Thyroid gland (tissue), 4 donors: ENCODE data around the gene ADAMTS17.

Experiments
- POLR2A ChIP-seq, 2 donors: fragments of 450-650 bp; IDR thresholded peaks; one replicate each; pipeline ENCODE4 v1.6.1; 2017; ENCODE audit warnings: antibody characterized with exemption in 2 of 2, mild to moderate bottlenecking in 2 of 2, moderate library complexity in 1 of 2
- TF ChIP-seq, protein P1 (sequence below), 6 experiments: fragments of 200-600 bp in 3 of 6; fragments of 450-650 bp in 3 of 6; sonication (generic) in 3 of 6; IDR thresholded peaks; one replicate each; pipeline ENCODE4 v1.5.1; 2016 to 2019; ENCODE audit warnings: antibody characterized with exemption in 6 of 6, mild to moderate bottlenecking in 2 of 6, inconsistent platforms in 1 of 6, moderate library complexity in 1 of 6

DNA sequence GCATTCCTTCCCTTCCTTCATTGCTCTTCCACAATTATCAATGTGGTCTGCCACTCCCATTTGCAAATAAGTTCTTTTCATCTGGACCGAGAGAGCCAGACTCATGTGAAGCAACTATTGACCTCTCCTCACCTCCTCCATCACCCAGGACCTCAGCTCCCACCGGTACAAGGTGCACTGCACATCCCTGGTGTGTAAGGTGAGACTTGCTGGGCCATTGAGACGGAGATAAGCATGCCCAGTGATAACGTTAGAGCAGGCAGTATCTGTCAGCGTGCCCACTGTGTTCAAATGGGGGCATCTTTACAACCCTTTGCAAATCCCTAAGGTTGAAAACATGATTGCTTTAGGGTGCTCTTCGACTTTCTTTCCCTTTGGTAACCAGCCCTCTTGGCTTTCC lies 154.8 kb downstream of the ADAMTS17 start:
- TF ChIP-seq, protein P1, sequence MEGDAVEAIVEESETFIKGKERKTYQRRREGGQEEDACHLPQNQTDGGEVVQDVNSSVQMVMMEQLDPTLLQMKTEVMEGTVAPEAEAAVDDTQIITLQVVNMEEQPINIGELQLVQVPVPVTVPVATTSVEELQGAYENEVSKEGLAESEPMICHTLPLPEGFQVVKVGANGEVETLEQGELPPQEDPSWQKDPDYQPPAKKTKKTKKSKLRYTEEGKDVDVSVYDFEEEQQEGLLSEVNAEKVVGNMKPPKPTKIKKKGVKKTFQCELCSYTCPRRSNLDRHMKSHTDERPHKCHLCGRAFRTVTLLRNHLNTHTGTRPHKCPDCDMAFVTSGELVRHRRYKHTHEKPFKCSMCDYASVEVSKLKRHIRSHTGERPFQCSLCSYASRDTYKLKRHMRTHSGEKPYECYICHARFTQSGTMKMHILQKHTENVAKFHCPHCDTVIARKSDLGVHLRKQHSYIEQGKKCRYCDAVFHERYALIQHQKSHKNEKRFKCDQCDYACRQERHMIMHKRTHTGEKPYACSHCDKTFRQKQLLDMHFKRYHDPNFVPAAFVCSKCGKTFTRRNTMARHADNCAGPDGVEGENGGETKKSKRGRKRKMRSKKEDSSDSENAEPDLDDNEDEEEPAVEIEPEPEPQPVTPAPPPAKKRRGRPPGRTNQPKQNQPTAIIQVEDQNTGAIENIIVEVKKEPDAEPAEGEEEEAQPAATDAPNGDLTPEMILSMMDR (IDR thresholded peaks at IDR 0.05): no peak
- TF ChIP-seq POLR2A (IDR thresholded peaks at IDR 0.05): no peak
